Vagina (tissue), 2 donors: ENCODE results near the gene COPS6. TPM values are rescaled to one million over a fixed set of nuclear protein-coding genes. Genes with fewer than 3 reads are reported as not detected.
A peak's percentile ranks its signal among the peaks of the same experiment; 100 is the strongest.

Experiments used
- DNase-seq, 2 donors: peaks; one replicate each; pipeline ENCODE4 v3.0.0-alpha.2; 2017; ENCODE audit errors: extremely low spot score in 2 of 2
- H3K27ac ChIP-seq: fragments of 200-600 bp; sonication (generic); one replicate; pipeline ENCODE4 v1.5.1; 2019
- H3K27me3 ChIP-seq: fragments of 200-600 bp; sonication (generic); one replicate; pipeline ENCODE4 v1.5.1; 2019
- H3K36me3 ChIP-seq, 2 donors: fragments of 200-600 bp; sonication (generic); one replicate each; pipeline ENCODE4 v1.5.1; 2017 to 2019
- H3K4me1 ChIP-seq: fragments of 200-600 bp; sonication (generic); one replicate; pipeline ENCODE4 v1.5.1; 2019
- H3K4me3 ChIP-seq, 2 donors: fragments of 200-600 bp; sonication (generic); 1 replicate in 1 of 2; 2 replicates in 1 of 2; pipeline ENCODE4 v1.5.1; 2016 to 2019
- H3K9me3 ChIP-seq: fragments of 200-600 bp; sonication (generic); one replicate; pipeline ENCODE4 v1.5.1; 2019
- CTCF ChIP-seq, 3 experiments: fragments of 450-650 bp in 2 of 3; fragments of 200-600 bp in 1 of 3; sonication (generic) in 1 of 3; IDR thresholded peaks; one replicate each; pipeline ENCODE4 v1.5.1; 2017 to 2019; ENCODE audit warnings: antibody characterized with exemption in 3 of 3, mild to moderate bottlenecking in 2 of 3, moderate library complexity in 2 of 3
- POLR2A ChIP-seq, 2 donors: fragments of 450-650 bp; IDR thresholded peaks; one replicate each; pipeline ENCODE4 v1.6.1; 2017; ENCODE audit warnings: antibody characterized with exemption in 2 of 2, mild to moderate bottlenecking in 2 of 2, moderate library complexity in 2 of 2
- POLR2AphosphoS5 ChIP-seq, 2 donors: sonication (generic); formaldehyde crosslinking; IDR thresholded peaks; one replicate each; pipeline ENCODE4 v1.9.0; 2017; ENCODE audit warnings: antibody characterized with exemption in 2 of 2, mild to moderate bottlenecking in 2 of 2, low read depth in 1 of 2; ENCODE audit not compliant: insufficient read depth in 1 of 2
- intact Hi-C: fragments of 100-400 bp; cut with DNase I; formaldehyde crosslinking; loops from one replicate; pipeline ENCODE4 v1.15.1; 2023
- total RNA-seq: library from RNA; depleted of rRNA; stranded (reverse); fragments of >200 nt; gene quantifications from one replicate; pipeline ENCODE4 v1.2.3, GENCODE V29; 2016

COPS6 gene
- 59.9 TPM for total RNA-seq

DNA sequence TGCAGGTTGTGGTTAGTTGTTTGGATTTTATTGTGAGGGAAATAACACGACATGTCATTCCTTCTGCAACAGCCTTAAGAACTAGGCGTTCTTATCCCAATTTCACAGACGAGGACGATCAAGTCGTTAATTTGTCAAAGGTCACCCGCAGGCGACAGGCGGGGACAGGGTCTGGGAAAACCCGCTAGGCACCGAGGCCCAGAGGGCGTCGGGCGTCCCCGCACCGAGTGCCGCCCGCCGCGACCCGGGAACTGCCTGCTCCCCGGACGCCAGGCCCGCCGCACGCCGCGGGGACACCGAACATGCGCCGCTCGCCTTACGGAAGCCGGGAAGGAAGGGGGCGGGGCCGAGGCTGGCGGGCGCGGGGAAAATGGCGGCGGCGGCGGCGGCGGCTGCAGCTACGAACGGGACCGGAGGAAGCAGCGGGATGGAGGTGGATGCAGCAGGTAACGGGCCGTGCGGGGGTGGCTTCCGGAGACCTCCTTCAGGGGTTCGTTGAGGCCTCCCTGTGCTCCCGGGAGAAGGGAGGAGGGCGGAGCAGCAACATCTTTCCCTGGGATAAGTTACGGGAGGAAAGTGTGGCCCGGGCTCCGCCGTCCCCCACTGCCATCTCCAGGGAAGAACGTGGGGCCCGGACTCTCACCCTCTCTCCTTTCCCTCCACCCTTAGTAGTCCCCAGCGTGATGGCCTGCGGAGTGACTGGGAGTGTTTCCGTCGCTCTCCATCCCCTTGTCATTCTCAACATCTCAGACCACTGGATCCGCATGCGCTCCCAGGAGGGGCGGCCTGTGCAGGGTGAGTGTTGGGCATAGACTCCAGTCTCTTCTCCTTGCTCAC lies at the start of gene COPS6:
Gene COPS6 (plus strand): TSS at position 349 of the 837 bp plus-strand sequence. CDS start 22 bp downstream, at position 371.
- H3K36me3 ChIP-seq: peaks cover 0 to 30% of the 10 kb centered on the region in 2 donors
- H3K4me1 ChIP-seq: peaks cover 24% of the 10 kb centered on the region
- peak in 1 of 2 donors; percentile 76 for TF ChIP-seq POLR2A (IDR thresholded peaks at IDR 0.05)
- TF ChIP-seq POLR2AphosphoS5 (IDR thresholded peaks at IDR 0.05; ENCODE audit: insufficient read depth in 1 of 2, low read depth in 1 of 2): peak; percentile 38 to 78
- TF ChIP-seq CTCF (IDR thresholded peaks at IDR 0.05): peak in 1 of 3 experiments; percentile 33
- no peaks in the 10 kb centered on the region for H3K27me3 ChIP-seq
- intact Hi-C loops: no loop called here
- H3K27ac ChIP-seq: peak within 1 kb of the TSS; percentile 88
- H3K9me3 ChIP-seq: no peaks in the 10 kb centered on the region
- no peak for DNase-seq
- peak within 1 kb of the TSS; percentile 94 to 95 for H3K4me3 ChIP-seq

GRCh38 chr7:100040575-100040974 lies 48.2 kb upstream of the COPS6 start:
- Histone ChIP-seq H3K4me1 (peaks cover 7% of the 10 kb centered on the region), H3K27ac (no peak overlapping the region), H3K36me3 (peaks cover 0 to 5% of the 10 kb centered on the region in 2 donors), H3K4me3 (no peak overlapping the region), H3K9me3 (no peaks in the 10 kb centered on the region), H3K27me3 (no peaks in the 10 kb centered on the region)
- intact Hi-C loops: no loop called here
- DNase-seq: no peak
- TF ChIP-seq CTCF (IDR thresholded peaks at IDR 0.05): no peak
- no peak for TF ChIP-seq POLR2A (IDR thresholded peaks at IDR 0.05)

DNA sequence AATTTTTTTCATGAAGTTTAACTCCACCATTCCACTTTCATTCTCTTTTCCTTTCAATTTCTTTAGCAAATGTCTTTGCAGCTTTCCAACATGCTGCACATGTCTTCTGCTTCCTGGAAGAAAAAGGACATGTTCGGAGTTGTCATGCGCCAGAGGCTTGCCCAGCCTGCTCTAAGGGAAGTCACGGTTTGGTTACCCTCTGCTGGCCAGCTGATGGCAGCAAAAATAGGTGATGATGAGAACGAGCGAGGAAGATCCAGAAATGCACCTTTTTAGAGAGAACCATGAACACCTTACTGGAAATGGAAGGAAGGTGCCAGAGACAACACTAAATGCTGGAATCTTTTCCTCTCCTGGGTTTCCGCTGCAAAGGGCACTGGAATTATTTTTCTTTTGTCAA lies 44.1 kb upstream of the COPS6 start:
- peak in 1 of 2 donors; percentile 69 for TF ChIP-seq POLR2AphosphoS5 (IDR thresholded peaks at IDR 0.05; ENCODE audit: insufficient read depth in 1 of 2, low read depth in 1 of 2)
- TF ChIP-seq CTCF (IDR thresholded peaks at IDR 0.05): no peak
- H3K27me3 ChIP-seq: no peaks in the 10 kb centered on the region
- no peak overlapping the region for H3K27ac ChIP-seq
- H3K36me3 ChIP-seq: no peaks in the 10 kb centered on the region
- peaks cover 15% of the 10 kb centered on the region for H3K4me1 ChIP-seq
- H3K9me3 ChIP-seq: no peaks in the 10 kb centered on the region
- no peak overlapping the region for H3K4me3 ChIP-seq
- DNase-seq: no peak
- intact Hi-C loops: no loop called here

DNA sequence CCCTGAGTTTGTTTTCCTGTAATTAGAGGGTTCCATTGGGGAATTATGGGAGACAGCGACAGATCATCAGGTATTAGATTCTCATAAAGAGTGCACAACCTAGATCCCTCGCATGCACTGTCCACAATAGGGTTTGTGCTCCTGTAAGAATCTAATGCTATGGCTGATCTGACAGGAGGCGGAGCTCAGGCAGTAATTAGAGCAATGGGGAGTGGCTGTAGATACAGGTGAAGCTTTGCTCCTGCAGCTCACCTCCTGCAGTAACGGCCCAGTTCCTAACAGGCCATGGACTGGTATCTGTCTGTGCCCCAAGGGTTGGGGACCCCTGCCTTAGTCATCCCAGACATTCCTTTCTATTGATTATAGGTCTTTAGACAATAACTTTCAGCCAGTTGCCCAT lies 40.1 kb upstream of the COPS6 start:
- Histone ChIP-seq H3K27ac (no peak overlapping the region), H3K27me3 (no peaks in the 10 kb centered on the region), H3K4me3 (no peak overlapping the region), H3K36me3 (no peaks in the 10 kb centered on the region), H3K9me3 (no peaks in the 10 kb centered on the region), H3K4me1 (peaks cover 33% of the 10 kb centered on the region)
- intact Hi-C loops: loop anchor here (1.0 kb wide), 1 partner anchor 33 kb away; the partner anchor contains the start of gene ZKSCAN1
- DNase-seq: no peak
- no peak for TF ChIP-seq CTCF (IDR thresholded peaks at IDR 0.05)
- TF ChIP-seq POLR2A (IDR thresholded peaks at IDR 0.05): no peak
- TF ChIP-seq POLR2AphosphoS5 (IDR thresholded peaks at IDR 0.05; ENCODE audit: insufficient read depth in 1 of 2, low read depth in 1 of 2): no peak
